ENCODE measurements around the gene OLFML3. TPM values are rescaled to one million over a fixed set of nuclear protein-coding genes. Genes with fewer than 3 reads are reported as not detected.

Gene OLFML3
- total and polyA plus RNA-seq, 2 of the 13 experiments (the other 11 are each of a cell fraction or from before 2014, with no cell fraction given) = 2.0 to 5.1 TPM

DNA sequence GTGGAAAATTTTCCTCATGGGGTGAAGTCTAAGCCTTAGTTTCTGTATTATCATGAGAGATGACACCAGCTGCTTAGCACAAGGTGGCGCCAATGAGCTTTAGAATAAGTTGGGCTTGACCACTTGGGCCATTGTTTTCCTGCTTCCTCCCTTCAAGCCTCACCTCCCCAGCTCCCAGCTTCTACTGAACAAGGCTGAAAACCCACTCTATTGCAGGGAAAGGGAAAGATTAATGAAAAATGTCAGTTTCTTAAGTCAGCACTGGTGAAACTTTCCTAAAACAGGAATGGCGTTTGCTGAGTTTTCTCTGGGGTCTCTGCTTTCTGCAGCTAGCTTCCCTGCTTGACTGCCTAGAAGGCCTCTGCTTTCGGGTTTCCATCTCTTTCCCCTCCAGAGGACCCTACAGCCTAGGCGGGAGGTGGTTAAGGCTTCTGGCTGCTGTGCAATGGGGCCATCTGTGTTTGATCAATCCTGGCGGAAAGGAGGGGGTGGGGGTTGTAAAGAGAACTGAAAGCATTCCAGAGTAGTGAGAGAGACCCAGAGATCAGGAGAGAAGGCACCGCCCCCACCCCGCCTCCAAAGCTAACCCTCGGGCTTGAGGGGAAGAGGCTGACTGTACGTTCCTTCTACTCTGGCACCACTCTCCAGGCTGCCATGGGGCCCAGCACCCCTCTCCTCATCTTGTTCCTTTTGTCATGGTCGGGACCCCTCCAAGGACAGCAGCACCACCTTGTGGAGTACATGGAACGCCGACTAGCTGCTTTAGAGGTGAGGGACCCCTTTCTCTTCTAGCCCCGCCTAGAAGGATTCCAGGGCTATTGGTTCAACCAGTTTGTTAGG lies at the start of gene OLFML3 (continued):
- TF ChIP-seq, protein P1, sequence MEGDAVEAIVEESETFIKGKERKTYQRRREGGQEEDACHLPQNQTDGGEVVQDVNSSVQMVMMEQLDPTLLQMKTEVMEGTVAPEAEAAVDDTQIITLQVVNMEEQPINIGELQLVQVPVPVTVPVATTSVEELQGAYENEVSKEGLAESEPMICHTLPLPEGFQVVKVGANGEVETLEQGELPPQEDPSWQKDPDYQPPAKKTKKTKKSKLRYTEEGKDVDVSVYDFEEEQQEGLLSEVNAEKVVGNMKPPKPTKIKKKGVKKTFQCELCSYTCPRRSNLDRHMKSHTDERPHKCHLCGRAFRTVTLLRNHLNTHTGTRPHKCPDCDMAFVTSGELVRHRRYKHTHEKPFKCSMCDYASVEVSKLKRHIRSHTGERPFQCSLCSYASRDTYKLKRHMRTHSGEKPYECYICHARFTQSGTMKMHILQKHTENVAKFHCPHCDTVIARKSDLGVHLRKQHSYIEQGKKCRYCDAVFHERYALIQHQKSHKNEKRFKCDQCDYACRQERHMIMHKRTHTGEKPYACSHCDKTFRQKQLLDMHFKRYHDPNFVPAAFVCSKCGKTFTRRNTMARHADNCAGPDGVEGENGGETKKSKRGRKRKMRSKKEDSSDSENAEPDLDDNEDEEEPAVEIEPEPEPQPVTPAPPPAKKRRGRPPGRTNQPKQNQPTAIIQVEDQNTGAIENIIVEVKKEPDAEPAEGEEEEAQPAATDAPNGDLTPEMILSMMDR (CRISPR knock-in tag; IDR thresholded peaks at IDR 0.05) = peak; percentile 80
- no peak for TF ChIP-seq ZBTB7B (CRISPR knock-in tag; IDR thresholded peaks at IDR 0.05)
- no peak for TF ChIP-seq SMAD1 (CRISPR knock-in tag; IDR thresholded peaks at IDR 0.05; ENCODE audit: borderline replicate concordance, low read depth)
- no peak for TF ChIP-seq ZFYVE20 (CRISPR knock-in tag; IDR thresholded peaks at IDR 0.05; ENCODE audit: borderline replicate concordance, low read depth)
- TF ChIP-seq LCORL (IDR thresholded peaks at IDR 0.05) = no peak
- TF ChIP-seq LCORL (CRISPR knock-in tag; IDR thresholded peaks at IDR 0.05) = 0 out of 2 replicates have a peak, but pooled peaks have one; percentile 61
- TF ChIP-seq ZNF615 (CRISPR knock-in tag; IDR thresholded peaks at IDR 0.05; ENCODE audit: borderline replicate concordance) = no peak
- TF ChIP-seq THAP11 (CRISPR knock-in tag; IDR thresholded peaks at IDR 0.05) = 0 out of 2 replicates have a peak, but pooled peaks have one; percentile 11
- no peak for TF ChIP-seq ZNF383 (CRISPR knock-in tag; IDR thresholded peaks at IDR 0.05; ENCODE audit: borderline replicate concordance)
- TF ChIP-seq, protein P2, sequence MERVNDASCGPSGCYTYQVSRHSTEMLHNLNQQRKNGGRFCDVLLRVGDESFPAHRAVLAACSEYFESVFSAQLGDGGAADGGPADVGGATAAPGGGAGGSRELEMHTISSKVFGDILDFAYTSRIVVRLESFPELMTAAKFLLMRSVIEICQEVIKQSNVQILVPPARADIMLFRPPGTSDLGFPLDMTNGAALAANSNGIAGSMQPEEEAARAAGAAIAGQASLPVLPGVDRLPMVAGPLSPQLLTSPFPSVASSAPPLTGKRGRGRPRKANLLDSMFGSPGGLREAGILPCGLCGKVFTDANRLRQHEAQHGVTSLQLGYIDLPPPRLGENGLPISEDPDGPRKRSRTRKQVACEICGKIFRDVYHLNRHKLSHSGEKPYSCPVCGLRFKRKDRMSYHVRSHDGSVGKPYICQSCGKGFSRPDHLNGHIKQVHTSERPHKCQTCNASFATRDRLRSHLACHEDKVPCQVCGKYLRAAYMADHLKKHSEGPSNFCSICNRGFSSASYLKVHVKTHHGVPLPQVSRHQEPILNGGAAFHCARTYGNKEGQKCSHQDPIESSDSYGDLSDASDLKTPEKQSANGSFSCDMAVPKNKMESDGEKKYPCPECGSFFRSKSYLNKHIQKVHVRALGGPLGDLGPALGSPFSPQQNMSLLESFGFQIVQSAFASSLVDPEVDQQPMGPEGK (CRISPR knock-in tag; IDR thresholded peaks at IDR 0.05) = 0 out of 2 replicates have a peak, but pooled peaks have one; percentile 14
- TF ChIP-seq PHF8 (CRISPR knock-in tag; IDR thresholded peaks at IDR 0.05) = 0 out of 2 replicates have a peak, but pooled peaks have one; percentile 8
- TF ChIP-seq ZNF850 (CRISPR knock-in tag; conservative IDR thresholded peaks at IDR 0.05) = no peak
- TF ChIP-seq, protein P3, sequence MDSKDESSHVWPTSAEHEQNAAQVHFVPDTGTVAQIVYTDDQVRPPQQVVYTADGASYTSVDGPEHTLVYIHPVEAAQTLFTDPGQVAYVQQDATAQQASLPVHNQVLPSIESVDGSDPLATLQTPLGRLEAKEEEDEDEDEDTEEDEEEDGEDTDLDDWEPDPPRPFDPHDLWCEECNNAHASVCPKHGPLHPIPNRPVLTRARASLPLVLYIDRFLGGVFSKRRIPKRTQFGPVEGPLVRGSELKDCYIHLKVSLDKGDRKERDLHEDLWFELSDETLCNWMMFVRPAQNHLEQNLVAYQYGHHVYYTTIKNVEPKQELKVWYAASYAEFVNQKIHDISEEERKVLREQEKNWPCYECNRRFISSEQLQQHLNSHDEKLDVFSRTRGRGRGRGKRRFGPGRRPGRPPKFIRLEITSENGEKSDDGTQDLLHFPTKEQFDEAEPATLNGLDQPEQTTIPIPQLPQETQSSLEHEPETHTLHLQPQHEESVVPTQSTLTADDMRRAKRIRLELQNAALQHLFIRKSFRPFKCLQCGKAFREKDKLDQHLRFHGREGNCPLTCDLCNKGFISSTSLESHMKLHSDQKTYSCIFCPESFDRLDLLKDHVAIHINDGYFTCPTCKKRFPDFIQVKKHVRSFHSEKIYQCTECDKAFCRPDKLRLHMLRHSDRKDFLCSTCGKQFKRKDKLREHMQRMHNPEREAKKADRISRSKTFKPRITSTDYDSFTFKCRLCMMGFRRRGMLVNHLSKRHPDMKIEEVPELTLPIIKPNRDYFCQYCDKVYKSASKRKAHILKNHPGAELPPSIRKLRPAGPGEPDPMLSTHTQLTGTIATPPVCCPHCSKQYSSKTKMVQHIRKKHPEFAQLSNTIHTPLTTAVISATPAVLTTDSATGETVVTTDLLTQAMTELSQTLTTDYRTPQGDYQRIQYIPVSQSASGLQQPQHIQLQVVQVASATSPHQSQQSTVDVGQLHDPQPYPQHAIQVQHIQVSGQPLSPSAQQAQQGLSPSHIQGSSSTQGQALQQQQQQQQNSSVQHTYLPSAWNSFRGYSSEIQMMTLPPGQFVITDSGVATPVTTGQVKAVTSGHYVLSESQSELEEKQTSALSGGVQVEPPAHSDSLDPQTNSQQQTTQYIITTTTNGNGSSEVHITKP (CRISPR knock-in tag; IDR thresholded peaks at IDR 0.05; ENCODE audit: low read depth) = 0 out of 2 replicates have a peak, but pooled peaks have one; percentile 14
- TF ChIP-seq, protein P4, sequence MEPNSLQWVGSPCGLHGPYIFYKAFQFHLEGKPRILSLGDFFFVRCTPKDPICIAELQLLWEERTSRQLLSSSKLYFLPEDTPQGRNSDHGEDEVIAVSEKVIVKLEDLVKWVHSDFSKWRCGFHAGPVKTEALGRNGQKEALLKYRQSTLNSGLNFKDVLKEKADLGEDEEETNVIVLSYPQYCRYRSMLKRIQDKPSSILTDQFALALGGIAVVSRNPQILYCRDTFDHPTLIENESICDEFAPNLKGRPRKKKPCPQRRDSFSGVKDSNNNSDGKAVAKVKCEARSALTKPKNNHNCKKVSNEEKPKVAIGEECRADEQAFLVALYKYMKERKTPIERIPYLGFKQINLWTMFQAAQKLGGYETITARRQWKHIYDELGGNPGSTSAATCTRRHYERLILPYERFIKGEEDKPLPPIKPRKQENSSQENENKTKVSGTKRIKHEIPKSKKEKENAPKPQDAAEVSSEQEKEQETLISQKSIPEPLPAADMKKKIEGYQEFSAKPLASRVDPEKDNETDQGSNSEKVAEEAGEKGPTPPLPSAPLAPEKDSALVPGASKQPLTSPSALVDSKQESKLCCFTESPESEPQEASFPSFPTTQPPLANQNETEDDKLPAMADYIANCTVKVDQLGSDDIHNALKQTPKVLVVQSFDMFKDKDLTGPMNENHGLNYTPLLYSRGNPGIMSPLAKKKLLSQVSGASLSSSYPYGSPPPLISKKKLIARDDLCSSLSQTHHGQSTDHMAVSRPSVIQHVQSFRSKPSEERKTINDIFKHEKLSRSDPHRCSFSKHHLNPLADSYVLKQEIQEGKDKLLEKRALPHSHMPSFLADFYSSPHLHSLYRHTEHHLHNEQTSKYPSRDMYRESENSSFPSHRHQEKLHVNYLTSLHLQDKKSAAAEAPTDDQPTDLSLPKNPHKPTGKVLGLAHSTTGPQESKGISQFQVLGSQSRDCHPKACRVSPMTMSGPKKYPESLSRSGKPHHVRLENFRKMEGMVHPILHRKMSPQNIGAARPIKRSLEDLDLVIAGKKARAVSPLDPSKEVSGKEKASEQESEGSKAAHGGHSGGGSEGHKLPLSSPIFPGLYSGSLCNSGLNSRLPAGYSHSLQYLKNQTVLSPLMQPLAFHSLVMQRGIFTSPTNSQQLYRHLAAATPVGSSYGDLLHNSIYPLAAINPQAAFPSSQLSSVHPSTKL (CRISPR knock-in tag; IDR thresholded peaks at IDR 0.05) = no peak
- TF ChIP-seq GFI1 (CRISPR knock-in tag; IDR thresholded peaks at IDR 0.05; ENCODE audit: borderline replicate concordance) = 0 out of 2 replicates have a peak, but pooled peaks have one; percentile 29
- no peak for TF ChIP-seq ZNF672 (CRISPR knock-in tag; IDR thresholded peaks at IDR 0.05)

Measured in HepG2 (cell line).